ENCODE results near the gene OR8A1.
"Not testable (repeated sequence)": the region's sequence is repeated elsewhere in the genome, so short reads cannot be mapped to it uniquely, and the experiment has no call there.

The OR8A1 gene

GRCh38 chr11:124586238-124586860, 16.6 kb downstream of the OR8A1 start:
- Histone ChIP-seq H3K4me3 (ENCODE audit: insufficient read depth, low read depth, low read length, poor library complexity, severe bottlenecking) (no peak overlapping the region), H3K4me1 (ENCODE audit: control insufficient read depth, insufficient read depth, low read length, poor library complexity, severe bottlenecking) (no peaks in the 10 kb centered on the region), H3K9me3 (ENCODE audit: control insufficient read depth, low read length) (no peaks in the 10 kb centered on the region), H3K36me3 (ENCODE audit: control insufficient read depth, insufficient read depth, low read length) (no peaks in the 10 kb centered on the region), H3K27ac (ENCODE audit: insufficient read depth, low read length, poor library complexity, severe bottlenecking) (no peak overlapping the region), H3K27me3 (replicated peaks; ENCODE audit: control insufficient read depth, insufficient read depth, low read length, poor library complexity, severe bottlenecking) (no peaks in the 10 kb centered on the region)
- peak in 1 of 3 donors; percentile 10 for DNase-seq

- H3K27me3 ChIP-seq (replicated peaks; ENCODE audit: control insufficient read depth, insufficient read depth, low read length, poor library complexity, severe bottlenecking) = no peaks in the 10 kb centered on the region
- H3K4me1 ChIP-seq (ENCODE audit: control insufficient read depth, insufficient read depth, low read length, poor library complexity, severe bottlenecking) = no peaks in the 10 kb centered on the region
- no peaks in the 10 kb centered on the region for H3K9me3 ChIP-seq (ENCODE audit: control insufficient read depth, low read length)
- H3K36me3 ChIP-seq (ENCODE audit: control insufficient read depth, insufficient read depth, low read length) = no peaks in the 10 kb centered on the region
- DNase-seq = no peak
- no peak overlapping the region for H3K4me3 ChIP-seq (ENCODE audit: insufficient read depth, low read depth, low read length, poor library complexity, severe bottlenecking)
- H3K27ac ChIP-seq (ENCODE audit: insufficient read depth, low read length, poor library complexity, severe bottlenecking) = no peak overlapping the region
Measured at GRCh38 chr11:124591430-124591829, 21.6 kb downstream of the OR8A1 start.

DNA sequence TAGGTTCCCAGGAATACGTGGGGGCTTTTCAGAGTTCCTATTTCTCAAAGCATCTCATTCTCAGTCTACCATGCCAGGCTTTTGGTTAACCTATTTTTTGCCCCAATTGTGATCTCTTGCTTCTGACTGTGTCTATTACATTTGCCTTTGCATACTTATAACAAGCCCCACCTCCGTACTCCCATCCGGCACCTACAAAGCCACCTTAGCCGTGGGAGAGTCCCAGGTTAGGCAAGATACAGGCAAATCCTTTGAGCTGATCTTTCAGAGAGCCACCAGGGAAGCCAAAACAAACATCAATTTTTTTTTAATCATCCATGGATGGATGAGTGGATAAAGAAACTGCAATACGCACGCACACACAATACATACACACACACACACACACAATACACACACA, 22.8 kb downstream of the OR8A1 start:
- no peak overlapping the region for H3K27ac ChIP-seq (ENCODE audit: insufficient read depth, low read length, poor library complexity, severe bottlenecking)
- no peak overlapping the region for H3K4me3 ChIP-seq (ENCODE audit: insufficient read depth, low read depth, low read length, poor library complexity, severe bottlenecking)
- H3K4me1 ChIP-seq (ENCODE audit: control insufficient read depth, insufficient read depth, low read length, poor library complexity, severe bottlenecking) = no peaks in the 10 kb centered on the region
- DNase-seq = no peak
- H3K9me3 ChIP-seq (ENCODE audit: control insufficient read depth, low read length) = no peaks in the 10 kb centered on the region
- no peaks in the 10 kb centered on the region for H3K36me3 ChIP-seq (ENCODE audit: control insufficient read depth, insufficient read depth, low read length)
- H3K27me3 ChIP-seq (replicated peaks; ENCODE audit: control insufficient read depth, insufficient read depth, low read length, poor library complexity, severe bottlenecking) = no peaks in the 10 kb centered on the region

GRCh38 chr11:124595302-124595701, 25.5 kb downstream of the OR8A1 start:
- no peaks in the 10 kb centered on the region for H3K36me3 ChIP-seq (ENCODE audit: control insufficient read depth, insufficient read depth, low read length)
- no peaks in the 10 kb centered on the region for H3K27me3 ChIP-seq (replicated peaks; ENCODE audit: control insufficient read depth, insufficient read depth, low read length, poor library complexity, severe bottlenecking)
- no peak overlapping the region for H3K4me3 ChIP-seq (ENCODE audit: insufficient read depth, low read depth, low read length, poor library complexity, severe bottlenecking)
- H3K27ac ChIP-seq (ENCODE audit: insufficient read depth, low read length, poor library complexity, severe bottlenecking) = no peak overlapping the region
- DNase-seq = no peak
- H3K4me1 ChIP-seq (ENCODE audit: control insufficient read depth, insufficient read depth, low read length, poor library complexity, severe bottlenecking) = no peaks in the 10 kb centered on the region
- H3K9me3 ChIP-seq (ENCODE audit: control insufficient read depth, low read length) = no peaks in the 10 kb centered on the region

DNA sequence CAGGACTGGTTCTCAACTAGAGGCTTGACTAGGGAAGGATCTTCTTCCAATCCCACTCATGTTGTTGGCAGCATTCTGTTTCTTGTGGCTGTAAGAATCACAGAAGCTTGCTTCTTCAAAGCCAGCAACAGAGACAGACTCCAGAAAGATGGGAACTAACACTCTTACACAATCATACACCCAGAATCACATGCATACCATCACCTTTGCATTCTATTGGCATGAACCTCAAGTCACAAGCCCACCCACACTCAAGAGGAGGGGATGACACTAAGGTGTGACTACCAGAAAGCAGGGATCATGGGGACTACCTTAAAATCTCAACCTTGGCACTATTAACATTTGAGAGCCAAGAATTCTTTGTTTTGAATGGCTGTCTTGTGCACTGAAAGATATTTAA, 27.8 kb downstream of the OR8A1 start:
- H3K4me3 ChIP-seq (ENCODE audit: insufficient read depth, low read depth, low read length, poor library complexity, severe bottlenecking) = no peak overlapping the region
- no peak overlapping the region for H3K27ac ChIP-seq (ENCODE audit: insufficient read depth, low read length, poor library complexity, severe bottlenecking)
- H3K27me3 ChIP-seq (replicated peaks; ENCODE audit: control insufficient read depth, insufficient read depth, low read length, poor library complexity, severe bottlenecking) = no peaks in the 10 kb centered on the region
- no peaks in the 10 kb centered on the region for H3K36me3 ChIP-seq (ENCODE audit: control insufficient read depth, insufficient read depth, low read length)
- no peaks in the 10 kb centered on the region for H3K4me1 ChIP-seq (ENCODE audit: control insufficient read depth, insufficient read depth, low read length, poor library complexity, severe bottlenecking)
- no peak for DNase-seq
- H3K9me3 ChIP-seq (ENCODE audit: control insufficient read depth, low read length) = no peaks in the 10 kb centered on the region

- Histone ChIP-seq H3K4me1 (ENCODE audit: control insufficient read depth, insufficient read depth, low read length, poor library complexity, severe bottlenecking) (no peaks in the 10 kb centered on the region), H3K27me3 (replicated peaks; ENCODE audit: control insufficient read depth, insufficient read depth, low read length, poor library complexity, severe bottlenecking) (no peaks in the 10 kb centered on the region), H3K4me3 (ENCODE audit: insufficient read depth, low read depth, low read length, poor library complexity, severe bottlenecking) (no peak overlapping the region), H3K9me3 (ENCODE audit: control insufficient read depth, low read length) (no peaks in the 10 kb centered on the region), H3K27ac (ENCODE audit: insufficient read depth, low read length, poor library complexity, severe bottlenecking) (no peak overlapping the region), H3K36me3 (ENCODE audit: control insufficient read depth, insufficient read depth, low read length) (no peaks in the 10 kb centered on the region)
- no peak for DNase-seq
Measured at GRCh38 chr11:124600621-124601320, 31.0 kb downstream of the OR8A1 start.

GRCh38 chr11:124602193-124602592, 32.4 kb downstream of the OR8A1 start:
- Histone ChIP-seq H3K27me3 (replicated peaks; ENCODE audit: control insufficient read depth, insufficient read depth, low read length, poor library complexity, severe bottlenecking) (no peaks in the 10 kb centered on the region), H3K9me3 (ENCODE audit: control insufficient read depth, low read length) (no peaks in the 10 kb centered on the region), H3K4me3 (ENCODE audit: insufficient read depth, low read depth, low read length, poor library complexity, severe bottlenecking) (no peak overlapping the region), H3K4me1 (ENCODE audit: control insufficient read depth, insufficient read depth, low read length, poor library complexity, severe bottlenecking) (no peaks in the 10 kb centered on the region), H3K27ac (ENCODE audit: insufficient read depth, low read length, poor library complexity, severe bottlenecking) (no peak overlapping the region), H3K36me3 (ENCODE audit: control insufficient read depth, insufficient read depth, low read length) (no peaks in the 10 kb centered on the region)
- DNase-seq = no peak

DNA sequence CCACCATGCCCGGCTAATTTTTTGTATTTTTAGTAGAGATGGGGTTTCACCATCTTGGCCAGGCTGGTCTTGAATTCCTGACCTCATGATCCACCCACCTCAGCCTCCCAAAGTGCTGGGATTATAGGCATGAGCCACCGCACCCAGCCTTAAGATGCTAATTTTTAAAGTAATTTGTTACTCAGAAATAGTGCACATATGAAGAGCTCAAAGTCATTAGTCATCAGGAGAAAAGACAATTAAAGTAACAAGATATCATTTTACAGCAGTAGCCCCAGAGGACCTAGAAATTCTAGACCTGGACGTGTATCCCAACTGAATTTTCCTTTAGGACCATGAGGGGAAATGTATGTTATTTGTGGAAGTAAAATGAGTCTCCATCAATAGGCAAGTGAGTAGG, 32.9 kb downstream of the OR8A1 start:
- not testable (repeated sequence) for H3K27ac ChIP-seq (ENCODE audit: insufficient read depth, low read length, poor library complexity, severe bottlenecking); H3K9me3 ChIP-seq (ENCODE audit: control insufficient read depth, low read length); H3K36me3 ChIP-seq (ENCODE audit: control insufficient read depth, insufficient read depth, low read length); H3K4me3 ChIP-seq (ENCODE audit: insufficient read depth, low read depth, low read length, poor library complexity, severe bottlenecking); DNase-seq; H3K4me1 ChIP-seq (ENCODE audit: control insufficient read depth, insufficient read depth, low read length, poor library complexity, severe bottlenecking); H3K27me3 ChIP-seq (replicated peaks; ENCODE audit: control insufficient read depth, insufficient read depth, low read length, poor library complexity, severe bottlenecking)

DNA sequence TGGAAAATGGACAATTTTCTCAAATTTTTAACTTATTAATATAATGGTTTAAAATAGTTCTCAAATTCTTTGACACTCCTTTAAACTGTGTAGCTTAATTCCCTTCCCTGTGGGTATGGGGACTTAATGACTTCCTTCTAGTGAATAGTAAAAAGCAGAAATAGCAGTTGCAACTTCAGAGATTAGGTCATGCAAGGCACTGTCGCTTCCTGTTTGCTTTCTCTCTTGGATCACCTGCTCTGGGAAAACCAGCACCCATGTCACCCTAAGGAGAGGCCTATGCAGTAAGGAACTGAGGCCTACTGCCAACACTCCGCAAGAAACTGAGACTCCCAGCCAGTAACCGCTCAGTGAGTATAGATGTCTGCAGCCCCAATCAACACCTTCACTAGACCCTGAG, 35.9 kb downstream of the OR8A1 start:
- Histone ChIP-seq H3K4me3 (ENCODE audit: insufficient read depth, low read depth, low read length, poor library complexity, severe bottlenecking) (no peak overlapping the region), H3K4me1 (ENCODE audit: control insufficient read depth, insufficient read depth, low read length, poor library complexity, severe bottlenecking) (no peaks in the 10 kb centered on the region), H3K9me3 (ENCODE audit: control insufficient read depth, low read length) (no peaks in the 10 kb centered on the region), H3K27ac (ENCODE audit: insufficient read depth, low read length, poor library complexity, severe bottlenecking) (no peak overlapping the region), H3K27me3 (replicated peaks; ENCODE audit: control insufficient read depth, insufficient read depth, low read length, poor library complexity, severe bottlenecking) (no peaks in the 10 kb centered on the region), H3K36me3 (ENCODE audit: control insufficient read depth, insufficient read depth, low read length) (no peaks in the 10 kb centered on the region)
- no peak for DNase-seq

GRCh38 chr11:124608147-124608546, 38.4 kb downstream of the OR8A1 start:
- no peak for DNase-seq

More at GRCh38 chr11:124608147-124608546, 38.4 kb downstream of the OR8A1 start:
- no peak overlapping the region for H3K4me3 ChIP-seq (ENCODE audit: insufficient read depth, low read depth, low read length, poor library complexity, severe bottlenecking)
- H3K27me3 ChIP-seq (replicated peaks; ENCODE audit: control insufficient read depth, insufficient read depth, low read length, poor library complexity, severe bottlenecking) = no peaks in the 10 kb centered on the region
- no peaks in the 10 kb centered on the region for H3K9me3 ChIP-seq (ENCODE audit: control insufficient read depth, low read length)
- no peaks in the 10 kb centered on the region for H3K4me1 ChIP-seq (ENCODE audit: control insufficient read depth, insufficient read depth, low read length, poor library complexity, severe bottlenecking)
- no peak overlapping the region for H3K27ac ChIP-seq (ENCODE audit: insufficient read depth, low read length, poor library complexity, severe bottlenecking)
- H3K36me3 ChIP-seq (ENCODE audit: control insufficient read depth, insufficient read depth, low read length) = no peaks in the 10 kb centered on the region
